ENCODE measurements around the gene RS1.

Gene RS1

DNA sequence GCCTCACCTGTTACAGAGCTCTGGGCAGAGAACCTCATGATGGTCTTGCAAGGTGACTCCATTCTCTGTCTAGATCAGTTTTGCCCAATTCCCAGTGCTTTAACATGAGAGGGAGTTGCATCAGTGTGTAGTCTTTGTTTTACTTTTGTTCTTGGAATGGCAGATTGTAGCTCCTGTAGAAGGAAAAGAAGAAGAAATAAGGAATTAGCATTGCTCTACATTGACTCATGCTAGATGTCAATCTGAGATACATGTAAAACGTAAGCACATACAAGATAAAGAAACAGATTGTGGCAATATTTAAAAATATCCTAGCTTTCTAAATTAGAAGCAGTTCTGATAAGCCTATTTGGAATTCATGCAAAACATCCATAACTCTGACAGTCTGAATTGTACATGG is 19.5 kb upstream of the RS1 start:
- no peak for DNase-seq (ENCODE audit: low read depth, low spot score)
- H3K4me1 ChIP-seq (ENCODE audit: control insufficient read depth, insufficient read depth, low read length), result no peaks in the 10 kb centered on the region
- H3K9me3 ChIP-seq (ENCODE audit: control insufficient read depth, insufficient read depth, low read length), result no peaks in the 10 kb centered on the region
- no peak overlapping the region for H3K4me3 ChIP-seq (ENCODE audit: low read length)
- no peaks in the 10 kb centered on the region for H3K36me3 ChIP-seq (ENCODE audit: control insufficient read depth, insufficient read depth, low read length)
- no CpG with 5 or more reads among the region's 1 CpG for WGBS (ENCODE audit: insufficient coverage, insufficient read length)
- H3K27ac ChIP-seq (ENCODE audit: low read length), result no peak overlapping the region
- no peaks in the 10 kb centered on the region for H3K27me3 ChIP-seq (ENCODE audit: control insufficient read depth, insufficient read depth, low read length)

DNA sequence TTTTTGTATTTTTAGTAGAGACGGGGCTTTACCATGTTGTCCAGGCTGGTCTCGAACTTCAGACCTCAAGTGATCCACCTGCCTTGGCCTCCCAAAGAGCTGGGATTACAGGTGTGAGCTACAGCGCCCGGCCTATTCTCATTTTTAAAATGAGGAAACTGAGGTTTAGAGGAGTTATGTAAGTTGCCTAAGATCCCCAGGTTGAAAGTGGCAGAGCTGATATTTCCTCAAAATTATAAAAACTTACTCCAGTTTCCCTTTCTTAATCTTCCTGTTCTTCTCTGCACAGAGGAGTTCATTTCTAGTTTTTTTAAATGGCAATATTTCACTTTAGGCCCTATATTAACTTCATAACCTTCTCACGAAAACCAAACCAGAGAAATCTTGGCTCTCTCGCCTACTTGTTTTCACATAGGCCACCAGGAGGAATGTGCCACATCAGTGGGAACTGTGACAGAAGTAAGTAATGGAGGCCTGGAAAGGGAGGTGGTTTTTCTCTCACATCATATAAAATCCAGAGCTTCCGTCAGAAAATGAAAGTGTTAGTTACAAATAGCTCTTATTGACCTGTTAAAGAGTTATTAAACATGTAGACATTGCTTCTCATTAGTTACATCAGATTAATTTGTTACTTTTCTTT is 16.1 kb upstream of the RS1 start:
- H3K9me3 ChIP-seq (ENCODE audit: control insufficient read depth, insufficient read depth, low read length), result no peaks in the 10 kb centered on the region
- no peaks in the 10 kb centered on the region for H3K27me3 ChIP-seq (ENCODE audit: control insufficient read depth, insufficient read depth, low read length)
- H3K36me3 ChIP-seq (ENCODE audit: control insufficient read depth, insufficient read depth, low read length), result no peaks in the 10 kb centered on the region
- H3K4me3 ChIP-seq (ENCODE audit: low read length), result no peak overlapping the region
- H3K4me1 ChIP-seq (ENCODE audit: control insufficient read depth, insufficient read depth, low read length), result no peaks in the 10 kb centered on the region
- no peak overlapping the region for H3K27ac ChIP-seq (ENCODE audit: low read length)
- DNase-seq (ENCODE audit: low read depth, low spot score), result no peak
- WGBS (ENCODE audit: insufficient coverage, insufficient read length), result no CpG with 5 or more reads among the region's 7 CpGs

DNA sequence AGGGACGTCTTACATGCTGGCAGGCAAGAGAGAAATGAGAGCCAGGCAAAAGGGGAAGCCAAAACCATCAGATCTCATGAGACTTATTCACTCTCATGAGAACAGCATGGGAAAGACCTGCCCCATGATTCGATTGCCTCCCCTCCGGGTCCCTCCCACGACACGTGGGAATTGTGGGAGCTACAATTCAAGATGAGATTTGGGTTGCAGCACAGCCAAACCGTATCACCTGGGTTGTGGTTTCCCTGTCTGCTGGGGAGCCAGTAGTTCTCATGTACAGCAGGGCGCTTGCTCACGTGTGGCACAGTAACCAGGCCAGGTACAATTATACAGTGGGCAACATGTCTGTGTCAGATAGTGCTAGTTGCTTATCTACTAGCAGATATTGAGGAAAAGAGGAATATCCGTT is 11.1 kb upstream of the RS1 start:
- no peak overlapping the region for H3K4me3 ChIP-seq (ENCODE audit: low read length)
- no peaks in the 10 kb centered on the region for H3K4me1 ChIP-seq (ENCODE audit: control insufficient read depth, insufficient read depth, low read length)
- H3K27me3 ChIP-seq (ENCODE audit: control insufficient read depth, insufficient read depth, low read length), result no peaks in the 10 kb centered on the region
- no CpG with 5 or more reads among the region's 9 CpGs for WGBS (ENCODE audit: insufficient coverage, insufficient read length)
- H3K27ac ChIP-seq (ENCODE audit: low read length), result no peak overlapping the region
- no peaks in the 10 kb centered on the region for H3K9me3 ChIP-seq (ENCODE audit: control insufficient read depth, insufficient read depth, low read length)
- H3K36me3 ChIP-seq (ENCODE audit: control insufficient read depth, insufficient read depth, low read length), result no peaks in the 10 kb centered on the region
- DNase-seq (ENCODE audit: low read depth, low spot score), result no peak

DNA sequence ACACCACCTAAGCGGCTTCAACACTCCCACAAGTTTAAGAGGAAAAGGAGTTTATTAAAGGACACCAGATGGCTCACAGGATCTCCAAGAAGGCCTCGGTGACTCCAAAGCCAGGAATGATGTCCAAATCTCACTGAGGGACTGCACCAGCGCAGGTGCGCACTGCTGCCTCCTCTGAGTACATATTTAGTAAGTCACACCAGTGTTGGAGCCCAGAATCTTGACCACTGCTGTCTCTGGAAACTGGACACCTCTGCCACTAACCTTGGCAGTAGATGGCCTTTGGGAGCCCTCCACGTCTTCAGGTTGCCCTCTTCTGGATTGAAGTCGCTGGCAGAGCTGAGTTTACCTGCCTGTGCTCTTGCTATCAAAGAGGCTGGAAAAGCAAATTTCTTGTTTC is 10.1 kb upstream of the RS1 start:
- Histone ChIP-seq H3K4me3 (ENCODE audit: low read length) (no peak overlapping the region), H3K9me3 (ENCODE audit: control insufficient read depth, insufficient read depth, low read length) (no peaks in the 10 kb centered on the region), H3K36me3 (ENCODE audit: control insufficient read depth, insufficient read depth, low read length) (no peaks in the 10 kb centered on the region), H3K27ac (ENCODE audit: low read length) (no peak overlapping the region), H3K4me1 (ENCODE audit: control insufficient read depth, insufficient read depth, low read length) (no peaks in the 10 kb centered on the region), H3K27me3 (ENCODE audit: control insufficient read depth, insufficient read depth, low read length) (no peaks in the 10 kb centered on the region)
- no CpG with 5 or more reads among the region's 6 CpGs for WGBS (ENCODE audit: insufficient coverage, insufficient read length)
- no peak for DNase-seq (ENCODE audit: low read depth, low spot score)

DNA sequence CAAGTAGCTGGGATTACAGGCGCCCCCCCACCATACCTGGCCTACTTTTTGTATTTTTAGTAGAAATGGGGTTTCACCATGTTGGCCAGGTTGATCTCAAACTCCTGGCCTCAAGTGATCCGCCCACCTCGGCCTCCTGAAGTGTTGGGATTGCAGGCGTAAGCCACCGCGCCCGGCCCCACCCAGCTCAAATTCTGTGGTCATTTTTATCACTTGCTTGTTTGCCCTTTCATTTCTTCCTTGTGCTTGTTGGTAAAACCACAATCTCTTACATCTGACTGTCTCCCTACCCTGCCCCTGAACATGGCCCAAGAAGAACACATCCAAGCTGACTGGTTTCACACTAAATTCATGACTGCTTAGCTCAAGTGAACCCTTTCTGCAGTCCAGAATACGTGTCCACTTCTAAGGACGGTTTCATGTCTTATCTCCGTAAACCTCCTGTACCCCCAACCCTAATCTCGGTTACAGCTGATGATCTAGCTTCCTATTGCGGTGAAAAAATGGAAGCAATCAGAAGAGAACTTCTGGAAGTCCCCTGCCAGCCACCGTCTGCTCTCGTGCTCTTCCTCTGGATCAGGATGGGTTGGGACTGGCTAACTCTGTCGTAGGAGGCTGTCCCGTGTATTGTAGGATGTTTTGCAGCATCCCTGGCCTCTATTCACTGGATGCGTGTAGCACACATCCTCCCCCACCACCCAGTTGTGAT is 5.4 kb upstream of the RS1 start:
- WGBS (ENCODE audit: insufficient coverage, insufficient read length), result no CpG with 5 or more reads among the region's 17 CpGs
- Histone ChIP-seq H3K27me3 (ENCODE audit: control insufficient read depth, insufficient read depth, low read length) (no peaks in the 10 kb centered on the region), H3K4me1 (ENCODE audit: control insufficient read depth, insufficient read depth, low read length) (no peaks in the 10 kb centered on the region), H3K36me3 (ENCODE audit: control insufficient read depth, insufficient read depth, low read length) (no peaks in the 10 kb centered on the region), H3K4me3 (ENCODE audit: low read length) (no peak overlapping the region), H3K27ac (ENCODE audit: low read length) (no peak overlapping the region), H3K9me3 (ENCODE audit: control insufficient read depth, insufficient read depth, low read length) (no peaks in the 10 kb centered on the region)
- no peak for DNase-seq (ENCODE audit: low read depth, low spot score)

DNA sequence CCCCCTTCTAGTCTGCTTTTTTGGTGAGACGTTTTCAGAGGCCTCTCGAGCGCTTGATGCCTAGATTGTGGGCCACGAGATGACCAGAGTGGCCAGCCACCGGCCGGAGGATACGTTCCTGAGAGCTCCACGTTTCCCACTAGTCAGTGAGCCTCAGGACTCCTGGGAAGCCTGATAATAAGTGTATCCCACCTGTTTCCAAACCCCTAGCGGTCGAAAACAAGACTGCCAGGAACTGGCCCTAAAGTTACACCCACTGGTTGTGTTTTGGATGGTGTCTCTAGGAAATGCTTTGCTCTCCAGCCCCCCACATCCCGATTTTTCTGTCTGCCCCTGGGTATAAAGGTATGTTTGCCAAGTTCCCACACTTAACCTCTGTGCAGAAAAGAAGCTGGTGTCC is 4.6 kb upstream of the RS1 start:
- H3K4me3 ChIP-seq (ENCODE audit: low read length), result no peak overlapping the region
- whole genome bisulfite sequencing (ENCODE audit: insufficient coverage, insufficient read length), result no CpG with 5 or more reads among the region's 11 CpGs
- no peaks in the 10 kb centered on the region for H3K4me1 ChIP-seq (ENCODE audit: control insufficient read depth, insufficient read depth, low read length)

DNA sequence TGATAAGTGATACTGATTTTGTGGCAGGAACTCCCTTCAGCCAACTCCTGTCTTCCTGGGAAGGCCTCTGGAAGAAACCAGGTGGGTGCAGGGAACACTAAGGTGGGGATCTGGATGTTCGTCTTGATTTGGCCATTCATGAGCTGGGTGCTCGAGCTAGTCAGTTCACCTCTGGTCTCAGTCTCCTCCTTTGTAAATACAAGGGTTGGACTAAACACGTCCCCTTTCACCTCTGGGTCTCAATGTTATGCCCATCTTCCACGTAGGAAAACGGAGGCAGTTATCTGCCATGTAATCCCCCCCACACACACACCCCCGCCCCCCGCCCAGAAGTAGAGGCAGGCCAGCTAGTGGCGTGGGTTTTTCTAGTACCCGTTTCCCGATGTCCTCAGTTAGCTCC is 4.1 kb upstream of the RS1 start:
- Histone ChIP-seq H3K27ac (ENCODE audit: low read length) (no peak overlapping the region), H3K27me3 (ENCODE audit: control insufficient read depth, insufficient read depth, low read length) (no peaks in the 10 kb centered on the region), H3K4me3 (ENCODE audit: low read length) (no peak overlapping the region), H3K4me1 (ENCODE audit: control insufficient read depth, insufficient read depth, low read length) (no peaks in the 10 kb centered on the region), H3K36me3 (ENCODE audit: control insufficient read depth, insufficient read depth, low read length) (no peaks in the 10 kb centered on the region), H3K9me3 (ENCODE audit: control insufficient read depth, insufficient read depth, low read length) (no peaks in the 10 kb centered on the region)
- no peak for DNase-seq (ENCODE audit: low read depth, low spot score)
- no CpG with 5 or more reads among the region's 10 CpGs for WGBS (ENCODE audit: insufficient coverage, insufficient read length)

More for the DNA sequence above, 4.6 kb upstream of the RS1 start:
- Histone ChIP-seq H3K27ac (ENCODE audit: low read length) (no peak overlapping the region), H3K36me3 (ENCODE audit: control insufficient read depth, insufficient read depth, low read length) (no peaks in the 10 kb centered on the region), H3K27me3 (ENCODE audit: control insufficient read depth, insufficient read depth, low read length) (no peaks in the 10 kb centered on the region), H3K9me3 (ENCODE audit: control insufficient read depth, insufficient read depth, low read length) (no peaks in the 10 kb centered on the region)
- DNase-seq (ENCODE audit: low read depth, low spot score), result no peak

DNA sequence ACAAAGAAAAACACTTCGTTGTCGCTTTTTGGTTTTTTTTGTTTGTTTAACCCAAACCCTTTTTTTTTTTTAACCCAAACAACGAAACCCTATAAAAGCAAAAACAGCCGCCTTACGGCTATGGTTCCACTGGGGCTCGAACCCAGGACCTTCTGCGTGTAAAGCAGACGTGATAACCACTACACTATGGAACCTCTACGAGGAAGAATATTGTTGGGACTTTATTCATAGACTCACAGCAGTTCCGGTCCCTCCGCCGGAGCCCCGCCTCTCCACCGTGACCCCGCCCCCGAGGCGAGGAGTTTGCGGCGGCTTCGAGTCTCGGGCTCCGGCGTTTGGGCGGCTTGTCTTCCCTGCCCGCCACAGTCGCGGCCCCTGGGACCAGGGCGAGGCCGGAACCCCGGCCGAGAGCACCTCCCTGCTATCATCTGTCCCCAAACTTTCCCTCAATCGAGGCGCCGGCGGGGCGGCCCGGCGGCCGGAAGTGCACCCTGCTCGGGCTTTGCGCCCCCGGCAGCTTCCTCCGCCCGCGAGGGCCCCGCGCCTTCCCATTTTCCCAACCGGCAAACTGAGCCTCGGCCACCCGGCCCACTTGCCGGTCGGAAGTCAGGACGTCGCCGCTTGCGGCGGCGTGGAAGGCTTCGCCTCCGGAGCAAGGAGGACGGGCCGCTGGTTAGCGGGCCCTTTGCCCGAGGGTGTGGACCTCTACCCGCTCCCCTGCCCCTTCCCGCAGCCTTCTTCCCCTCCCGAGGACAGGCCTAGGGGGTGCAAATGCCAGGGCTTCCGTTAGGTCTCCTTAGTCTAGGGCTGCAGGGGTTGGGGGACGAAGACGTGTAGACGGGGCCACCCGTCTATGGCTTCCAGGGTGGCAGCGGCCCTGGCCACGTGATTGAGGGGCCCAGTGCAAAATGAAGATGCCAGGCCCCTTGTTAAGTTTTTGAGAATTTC is 3.2 kb upstream of the RS1 start:
- Histone ChIP-seq H3K27ac (ENCODE audit: low read length) (no peak overlapping the region), H3K9me3 (ENCODE audit: control insufficient read depth, insufficient read depth, low read length) (no peaks in the 10 kb centered on the region), H3K27me3 (ENCODE audit: control insufficient read depth, insufficient read depth, low read length) (no peaks in the 10 kb centered on the region), H3K4me1 (ENCODE audit: control insufficient read depth, insufficient read depth, low read length) (no peaks in the 10 kb centered on the region), H3K36me3 (ENCODE audit: control insufficient read depth, insufficient read depth, low read length) (no peaks in the 10 kb centered on the region), H3K4me3 (ENCODE audit: low read length) (peak overlapping the region; percentile 63; the same call in 1 of the 2 replicates)
- no CpG with 5 or more reads among the region's 74 CpGs for WGBS (ENCODE audit: insufficient coverage, insufficient read length)
- DNase-seq (ENCODE audit: low read depth, low spot score), result no peak

DNA sequence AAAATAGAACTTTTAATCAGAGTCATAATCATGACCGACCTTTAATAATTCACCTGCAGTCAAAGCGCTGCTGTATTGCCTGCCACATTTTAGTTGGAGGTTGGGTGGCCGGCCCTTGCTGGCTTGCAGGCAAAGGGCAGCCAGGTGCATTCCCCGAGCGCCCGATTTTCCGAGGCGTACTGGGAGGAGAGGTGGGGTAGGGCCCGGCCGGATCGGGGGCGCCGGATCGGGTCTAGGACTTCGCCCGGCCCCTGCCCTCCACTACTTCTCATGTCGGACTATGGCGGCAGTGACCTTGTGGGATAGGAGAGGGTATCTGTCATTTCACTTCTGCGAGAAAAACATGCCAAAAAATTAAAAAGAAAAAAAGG is 2.5 kb upstream of the RS1 start:
- no CpG with 5 or more reads among the region's 19 CpGs for WGBS (ENCODE audit: insufficient coverage, insufficient read length)
- Histone ChIP-seq H3K4me1 (ENCODE audit: control insufficient read depth, insufficient read depth, low read length) (no peaks in the 10 kb centered on the region), H3K36me3 (ENCODE audit: control insufficient read depth, insufficient read depth, low read length) (no peaks in the 10 kb centered on the region), H3K4me3 (ENCODE audit: low read length) (peak overlapping the region; percentile 46; the same call in 1 of the 2 replicates), H3K9me3 (ENCODE audit: control insufficient read depth, insufficient read depth, low read length) (no peaks in the 10 kb centered on the region), H3K27me3 (ENCODE audit: control insufficient read depth, insufficient read depth, low read length) (no peaks in the 10 kb centered on the region), H3K27ac (ENCODE audit: low read length) (no peak overlapping the region)
- DNase-seq (ENCODE audit: low read depth, low spot score), result no peak

DNA sequence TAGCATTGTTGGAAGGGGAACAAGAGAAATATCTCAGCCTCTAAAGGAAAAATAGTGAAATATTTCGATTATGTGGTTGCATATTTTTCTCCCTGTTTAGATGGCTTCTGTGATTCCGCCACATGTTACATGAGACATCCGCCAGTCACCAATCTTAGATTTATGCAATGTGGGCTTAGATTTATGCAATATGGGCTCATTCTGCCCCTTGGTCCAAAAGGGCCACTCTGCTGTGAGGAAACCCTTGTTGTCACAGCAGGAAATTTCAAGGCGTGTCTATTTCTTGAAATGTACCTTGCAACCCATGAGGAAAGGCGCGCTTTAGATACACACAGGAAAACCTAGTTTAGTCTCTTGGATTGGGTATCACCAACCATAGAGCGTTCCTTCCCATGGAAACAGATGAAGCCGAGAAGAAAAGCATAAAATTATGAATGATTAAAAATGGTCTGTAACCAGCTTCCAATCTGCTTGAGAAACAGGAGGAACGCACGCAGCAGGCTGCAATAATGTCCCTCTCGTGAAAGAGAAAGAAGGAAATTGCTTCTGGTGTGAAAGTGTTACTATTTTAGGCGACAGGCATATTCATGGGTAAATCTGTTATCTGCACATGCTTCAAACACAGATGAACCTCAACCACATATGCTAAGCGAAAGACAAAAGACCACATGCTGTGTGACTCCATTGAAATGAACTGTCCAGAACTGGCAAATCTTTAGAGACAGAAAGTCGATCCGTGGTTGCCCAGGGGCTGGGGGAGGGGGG is 3.7 kb downstream of the RS1 start:
- Histone ChIP-seq H3K27ac (ENCODE audit: low read length) (no peak overlapping the region), H3K4me1 (ENCODE audit: control insufficient read depth, insufficient read depth, low read length) (no peaks in the 10 kb centered on the region), H3K9me3 (ENCODE audit: control insufficient read depth, insufficient read depth, low read length) (no peaks in the 10 kb centered on the region), H3K4me3 (ENCODE audit: low read length) (no peak overlapping the region), H3K36me3 (ENCODE audit: control insufficient read depth, insufficient read depth, low read length) (no peaks in the 10 kb centered on the region), H3K27me3 (ENCODE audit: control insufficient read depth, insufficient read depth, low read length) (no peaks in the 10 kb centered on the region)
- no peak for DNase-seq (ENCODE audit: low read depth, low spot score)
- no CpG with 5 or more reads among the region's 15 CpGs for WGBS (ENCODE audit: insufficient coverage, insufficient read length)

Data from iPS DF 6.9 (cell line).